Astrocyte of the spinal cord (primary cell): ENCODE data around the gene ZNF205.

Source experiments
- DNase-seq: peaks from one replicate; pipeline ENCODE4 v3.0.0; 2011; ENCODE audit warnings: low read depth, low spot score
- H3K4me3 ChIP-seq: 2 replicates; pipeline ENCODE4 v1.5.1; 2011; ENCODE audit warnings: low read depth, mild to moderate bottlenecking, low read length, moderate library complexity
- in situ Hi-C: cut with HindIII; loops from 2 replicates; pipeline ENCODE4 v1.10.0; 2017; ENCODE audit warnings: low sequenced_read_pairs
- TF ChIP-seq, protein P1 (sequence below): IDR thresholded peaks from 2 replicates; pipeline ENCODE4 v1.5.1; 2012; ENCODE audit warnings: low read depth, mild to moderate bottlenecking, low read length, inconsistent platforms

ZNF205 gene

DNA sequence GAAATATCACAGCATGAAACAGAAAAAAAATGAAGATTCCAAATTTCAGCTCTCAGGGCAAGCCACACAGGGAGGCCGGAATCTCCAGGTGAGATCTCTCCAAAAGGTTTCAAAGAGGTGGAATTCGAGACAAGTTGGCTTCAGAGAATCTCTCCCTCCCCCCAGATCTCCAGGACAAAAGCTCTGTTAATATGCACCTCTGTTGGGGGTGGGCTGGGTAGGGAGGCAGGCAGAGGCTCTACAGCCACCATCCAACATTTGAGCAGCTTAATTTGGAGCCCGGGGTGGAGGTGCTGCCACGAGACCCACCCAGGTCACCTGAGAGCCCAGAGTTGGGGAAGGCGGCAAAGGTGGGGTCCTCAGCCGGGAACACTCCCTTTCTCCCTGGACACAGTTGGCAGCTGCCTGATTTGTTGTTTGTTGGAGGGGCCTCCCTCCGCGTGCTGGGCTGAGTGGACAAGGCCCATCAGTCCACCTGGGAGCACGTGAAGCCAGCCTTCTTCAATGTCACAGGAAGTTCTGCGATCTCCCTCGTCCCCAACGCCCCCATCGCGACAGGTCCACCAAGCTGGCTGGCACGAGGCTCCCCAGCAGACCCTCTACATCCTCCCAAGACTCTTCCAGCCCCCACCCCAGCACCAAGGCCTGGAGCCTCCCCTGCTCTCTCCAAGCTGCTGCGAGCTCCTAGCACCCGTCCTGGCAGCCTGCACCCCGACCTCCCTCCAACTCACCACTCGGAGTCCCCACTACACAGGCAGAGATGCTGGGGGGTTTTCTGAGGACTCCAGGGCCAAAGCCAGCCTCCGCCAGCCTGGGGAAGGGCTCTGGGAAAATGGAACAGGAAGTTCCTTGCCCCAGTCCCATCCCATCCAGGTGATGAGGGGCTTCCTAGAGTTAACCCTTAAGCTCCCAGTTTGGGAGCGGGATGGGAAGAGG is 13.7 kb upstream of the ZNF205 start, which contains the start of gene ZSCAN10:
Gene ZSCAN10, minus strand, starts transcription at position 836 of the 936 bp plus-strand sequence. CDS start 6,357 bp downstream, outside the sequence.
- in situ Hi-C loops, result no loop called here
- TF ChIP-seq, protein P1, sequence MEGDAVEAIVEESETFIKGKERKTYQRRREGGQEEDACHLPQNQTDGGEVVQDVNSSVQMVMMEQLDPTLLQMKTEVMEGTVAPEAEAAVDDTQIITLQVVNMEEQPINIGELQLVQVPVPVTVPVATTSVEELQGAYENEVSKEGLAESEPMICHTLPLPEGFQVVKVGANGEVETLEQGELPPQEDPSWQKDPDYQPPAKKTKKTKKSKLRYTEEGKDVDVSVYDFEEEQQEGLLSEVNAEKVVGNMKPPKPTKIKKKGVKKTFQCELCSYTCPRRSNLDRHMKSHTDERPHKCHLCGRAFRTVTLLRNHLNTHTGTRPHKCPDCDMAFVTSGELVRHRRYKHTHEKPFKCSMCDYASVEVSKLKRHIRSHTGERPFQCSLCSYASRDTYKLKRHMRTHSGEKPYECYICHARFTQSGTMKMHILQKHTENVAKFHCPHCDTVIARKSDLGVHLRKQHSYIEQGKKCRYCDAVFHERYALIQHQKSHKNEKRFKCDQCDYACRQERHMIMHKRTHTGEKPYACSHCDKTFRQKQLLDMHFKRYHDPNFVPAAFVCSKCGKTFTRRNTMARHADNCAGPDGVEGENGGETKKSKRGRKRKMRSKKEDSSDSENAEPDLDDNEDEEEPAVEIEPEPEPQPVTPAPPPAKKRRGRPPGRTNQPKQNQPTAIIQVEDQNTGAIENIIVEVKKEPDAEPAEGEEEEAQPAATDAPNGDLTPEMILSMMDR, result no peak
- DNase-seq, result no peak
- H3K4me3 ChIP-seq, result no peak within 1 kb of the TSS

GRCh38 chr16:3099395-3099731 is 13.0 kb upstream of the ZNF205 start:
- no peak for DNase-seq
- TF ChIP-seq, protein P1, result no peak
- in situ Hi-C loops, result no loop called here
- no peak overlapping the region for H3K4me3 ChIP-seq

GRCh38 chr16:3099732-3100499 is 12.5 kb upstream of the ZNF205 start:
- in situ Hi-C loops, result no loop called here
- DNase-seq, result peak; percentile 84
- TF ChIP-seq, protein P1, result no peak
- H3K4me3 ChIP-seq, result no peak overlapping the region

- TF ChIP-seq, protein P1, result peak; percentile 51
- in situ Hi-C loops, result no loop called here
- H3K4me3 ChIP-seq, result no peak overlapping the region
- DNase-seq, result no peak
Measured at GRCh38 chr16:3101018-3101840, 11.2 kb upstream of the ZNF205 start.

- in situ Hi-C loops, result no loop called here
- no peak for DNase-seq
- no peak overlapping the region for H3K4me3 ChIP-seq
- TF ChIP-seq, protein P1, result no peak
Measured at GRCh38 chr16:3101841-3102470, 10.4 kb upstream of the ZNF205 start.
